Activated CD4-positive, alpha-beta T cell treated with anti-CD3 and anti-CD28 coated beads, Interleukin-2, amount 50 U/mL, for 48 hours (primary cell): ENCODE data around the gene BCO2.

Experiments used
- DNase-seq, 2 experiments: peaks; one replicate each; pipeline ENCODE4 v3.0.0-alpha.2; 2020

Gene BCO2

GRCh38 chr11:112255067-112255720 is 79.9 kb downstream of the BCO2 start:
- no peak for DNase-seq

GRCh38 chr11:112260490-112260889 is 85.2 kb downstream of the BCO2 start, which contains the start of gene PLET1:
Gene PLET1, minus strand, starts transcription at chr11:112260860. Its CDS starts 271 bp downstream, at chr11:112260589.
- no peak for DNase-seq

GRCh38 chr11:112265659-112266409 is 90.5 kb downstream of the BCO2 start:
- DNase-seq, result no peak

GRCh38 chr11:112266410-112266778 is 91.1 kb downstream of the BCO2 start:
- no peak for DNase-seq

DNA sequence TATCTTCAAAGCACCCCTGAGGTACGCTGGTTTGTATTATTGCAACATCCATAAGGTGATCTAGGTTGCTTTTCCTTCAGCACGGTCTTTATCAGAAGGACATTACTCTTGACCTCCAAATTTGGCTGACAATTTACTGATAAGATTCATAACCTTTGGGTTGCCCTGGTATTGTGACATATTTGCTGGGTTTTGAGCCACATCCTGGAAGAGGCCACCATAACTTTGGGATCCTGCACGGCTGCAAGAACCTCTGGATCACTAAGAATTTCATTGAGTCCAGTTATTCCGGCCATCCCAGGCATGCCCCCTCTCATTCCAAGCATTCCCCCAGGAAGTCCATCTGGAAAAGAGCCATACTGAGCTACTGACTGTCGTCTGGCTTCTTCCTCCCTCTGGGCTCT is 91.9 kb downstream of the BCO2 start:
- no peak for DNase-seq

DNA sequence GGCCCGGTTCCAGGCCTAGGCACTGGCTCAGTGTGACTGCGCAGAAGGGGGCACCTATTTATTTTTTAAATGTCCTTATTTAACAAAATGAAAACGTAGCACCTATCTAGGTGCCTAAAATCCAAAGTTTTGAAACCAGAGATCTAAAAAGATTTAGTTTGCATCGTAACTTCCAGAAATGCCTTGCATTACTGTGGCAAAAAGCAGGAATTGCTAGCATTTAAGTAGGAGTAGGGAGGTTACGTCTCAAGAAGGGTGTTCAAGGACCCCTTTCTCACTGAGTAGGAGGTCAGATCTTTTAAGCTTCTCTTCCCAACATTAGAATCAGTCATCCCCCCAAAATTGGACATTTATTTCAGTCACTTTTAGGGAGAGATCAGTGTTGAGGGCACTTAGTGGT is 93.1 kb downstream of the BCO2 start:
- no peak for DNase-seq
